CD14-positive monocyte (primary cell): Measurements from ENCODE around the gene PLA2G2F. TPM values are rescaled to one million over a fixed set of nuclear protein-coding genes. Genes with fewer than 3 reads are reported as not detected.

Experiments used
- DNase-seq, 3 donors: peaks; one replicate each; pipeline ENCODE4 v3.0.0-alpha.2; 2011 to 2022
- H2AFZ ChIP-seq: 2 replicates; pipeline ENCODE4 v1.6.0; 2012; ENCODE audit warnings: mild to moderate bottlenecking, low read depth, low read length, inconsistent platforms; ENCODE audit not compliant: insufficient read depth, poor library complexity, severe bottlenecking
- H3K27ac ChIP-seq, 2 donors: 1 replicate in 1 of 2; 2 replicates in 1 of 2; pipeline ENCODE4 v1.5.1; 2012 to 2013; ENCODE audit warnings: low read length in 2 of 2, control low read depth in 1 of 2, inconsistent platforms in 1 of 2, low read depth in 1 of 2, mild to moderate bottlenecking in 1 of 2
- H3K27me3 ChIP-seq, 2 donors: one replicate each; pipeline versions ENCODE4 v1.6.0 to v1.6.1; 2011 to 2013; ENCODE audit warnings: low read length in 2 of 2; ENCODE audit not compliant: control insufficient read depth in 2 of 2, insufficient read depth in 2 of 2
- H3K36me3 ChIP-seq, 2 donors: replicated peaks in 1 of 2; 1 replicate in 1 of 2; 2 replicates in 1 of 2; pipeline versions ENCODE4 v1.5.1 to v1.6.1; 2012 to 2013; ENCODE audit warnings: low read length in 2 of 2, control low read depth in 1 of 2, inconsistent platforms in 1 of 2, mild to moderate bottlenecking in 1 of 2; ENCODE audit not compliant: insufficient read depth in 2 of 2, control insufficient read depth in 1 of 2
- H3K4me1 ChIP-seq, 2 donors: 1 replicate in 1 of 2; 2 replicates in 1 of 2; pipeline versions ENCODE4 v1.5.1 to v1.6.1; 2012 to 2013; ENCODE audit warnings: low read length in 2 of 2, control low read depth in 1 of 2, inconsistent platforms in 1 of 2, mild to moderate bottlenecking in 1 of 2, moderate library complexity in 1 of 2; ENCODE audit not compliant: insufficient read depth in 2 of 2, control insufficient read depth in 1 of 2
- H3K4me2 ChIP-seq: replicated peaks from 2 replicates; pipeline ENCODE3; 2012; ENCODE audit warnings: low read length, moderate library complexity, mild to moderate bottlenecking; ENCODE audit not compliant: poor library complexity, severe bottlenecking; ENCODE audit errors: extremely low read depth
- H3K4me3 ChIP-seq, 3 experiments: fragments of 200-600 bp in 1 of 3; sonication (generic) in 1 of 3; replicated peaks in 1 of 3; 1 replicate in 2 of 3; 2 replicates in 1 of 3; pipeline ENCODE4 v1.5.1; 2011 to 2013; ENCODE audit warnings: low read length in 3 of 3, mild to moderate bottlenecking in 3 of 3, control low read depth in 2 of 3, low read depth in 2 of 3, inconsistent platforms in 1 of 3, moderate library complexity in 1 of 3
- H3K79me2 ChIP-seq: 2 replicates; pipeline ENCODE4 v1.6.0; 2012; ENCODE audit warnings: mild to moderate bottlenecking, control low read depth, inconsistent platforms, low read length, moderate library complexity; ENCODE audit not compliant: insufficient read depth
- H3K9ac ChIP-seq: 2 replicates; pipeline ENCODE4 v1.6.0; 2017; ENCODE audit warnings: low read length, mild to moderate bottlenecking; ENCODE audit not compliant: insufficient read depth, poor library complexity, severe bottlenecking
- H3K9me3 ChIP-seq, 2 donors: replicated peaks in 1 of 2; 1 replicate in 1 of 2; 2 replicates in 1 of 2; pipeline versions ENCODE4 v1.5.1 to v1.6.1; 2012 to 2013; ENCODE audit warnings: low read length in 2 of 2, control low read depth in 1 of 2; ENCODE audit not compliant: control insufficient read depth in 1 of 2, insufficient read depth in 1 of 2
- H4K20me1 ChIP-seq: 2 replicates; pipeline ENCODE4 v1.6.0; 2012; ENCODE audit warnings: mild to moderate bottlenecking, low read length, control low read depth, moderate library complexity; ENCODE audit not compliant: insufficient read depth
- H3K27ac Mint-ChIP-seq, 7 donors: one replicate each; pipeline ENCODE4 v1.8.0; 2020; ENCODE audit warnings: mild to moderate bottlenecking in 7 of 7, mixed read lengths in 7 of 7, moderate library complexity in 6 of 7, inconsistent platforms in 2 of 7
- H3K27me3 Mint-ChIP-seq, 3 donors: one replicate each; pipeline ENCODE4 v1.8.0; 2021 to 2022; ENCODE audit warnings: low read depth in 3 of 3, mild to moderate bottlenecking in 3 of 3, mixed read lengths in 3 of 3, moderate library complexity in 3 of 3, inconsistent platforms in 1 of 3
- H3K36me3 Mint-ChIP-seq, 2 donors: one replicate each; pipeline ENCODE4 v1.8.0; 2020; ENCODE audit warnings: mixed read lengths in 2 of 2, inconsistent platforms in 1 of 2, mild to moderate bottlenecking in 1 of 2
- H3K4me1 Mint-ChIP-seq: one replicate; pipeline ENCODE4 v1.8.0; 2020; ENCODE audit warnings: mild to moderate bottlenecking, mixed read lengths
- H3K4me3 Mint-ChIP-seq, 2 donors: one replicate each; pipeline ENCODE4 v1.8.0; 2020; ENCODE audit warnings: mild to moderate bottlenecking in 2 of 2, mixed read lengths in 2 of 2, moderate library complexity in 1 of 2
- H3K9me3 Mint-ChIP-seq, 7 donors: one replicate each; pipeline ENCODE4 v1.8.0; 2020 to 2022; ENCODE audit warnings: mixed read lengths in 7 of 7, mild to moderate bottlenecking in 6 of 7, moderate library complexity in 6 of 7, inconsistent platforms in 2 of 7
- WGBS: methylation state at CpG from one replicate; pipeline ENCODE4 v1.1.5; 2013; ENCODE audit warnings: missing lambda C conversion rate; ENCODE audit not compliant: insufficient coverage; 5-methylcytosine and 5-hydroxymethylcytosine counted together
- intact Hi-C, 2 donors: fragments of 100-400 bp; cut with micrococcal nuclease; formaldehyde crosslinking; loops; one replicate each; pipeline versions ENCODE4 v1.15.0 to v1.15.1; 2023
- polyA plus RNA-seq, 3 donors: library from polyadenylated mRNA; depleted of rRNA in 1 of 3; unstranded in 2 of 3; stranded (reverse) in 1 of 3; fragments of 300-500 nt in 2 of 3; fragments of >200 nt in 1 of 3; fragmentation: Illumina TruSeq in 2 of 3; gene quantifications; 1 replicate in 2 of 3; 2 replicates in 1 of 3; pipeline ENCODE4 v1.2.3, GENCODE V29; 2012 to 2021
- TF ChIP-seq, protein P1 (sequence below): fragments of 200-600 bp; IDR thresholded peaks from one replicate; pipeline ENCODE4 v1.8.0; 2022; ENCODE audit warnings: antibody characterized with exemption, mild to moderate bottlenecking

The PLA2G2F gene
- polyA plus RNA-seq, 3 donors = not detected

GRCh38 chr1:20090119-20090518 lies 49.0 kb upstream of the PLA2G2F start:
- peaks cover 9% of the 10 kb centered on the region for H3K4me1 Mint-ChIP-seq
- H3K9me3 Mint-ChIP-seq = peaks cover 0 to 8% (median 2%) of the 10 kb centered on the region in 7 donors
- Histone ChIP-seq H3K4me2 (no peak overlapping the region), H3K79me2 (no peaks in the 10 kb centered on the region), H3K9ac (no peak overlapping the region), H3K27ac (no peak overlapping the region), H3K36me3 (no peaks in the 10 kb centered on the region), H3K4me1 (peaks cover 6 to 10% of the 10 kb centered on the region in 2 donors), H3K27me3 (no peaks in the 10 kb centered on the region), H3K4me3 (no peak overlapping the region), H4K20me1 (no peaks in the 10 kb centered on the region), H2AFZ (no peak overlapping the region), H3K9me3 (peaks cover 0 to 3% of the 10 kb centered on the region in 2 donors)
- no peak for DNase-seq
- TF ChIP-seq, protein P1, sequence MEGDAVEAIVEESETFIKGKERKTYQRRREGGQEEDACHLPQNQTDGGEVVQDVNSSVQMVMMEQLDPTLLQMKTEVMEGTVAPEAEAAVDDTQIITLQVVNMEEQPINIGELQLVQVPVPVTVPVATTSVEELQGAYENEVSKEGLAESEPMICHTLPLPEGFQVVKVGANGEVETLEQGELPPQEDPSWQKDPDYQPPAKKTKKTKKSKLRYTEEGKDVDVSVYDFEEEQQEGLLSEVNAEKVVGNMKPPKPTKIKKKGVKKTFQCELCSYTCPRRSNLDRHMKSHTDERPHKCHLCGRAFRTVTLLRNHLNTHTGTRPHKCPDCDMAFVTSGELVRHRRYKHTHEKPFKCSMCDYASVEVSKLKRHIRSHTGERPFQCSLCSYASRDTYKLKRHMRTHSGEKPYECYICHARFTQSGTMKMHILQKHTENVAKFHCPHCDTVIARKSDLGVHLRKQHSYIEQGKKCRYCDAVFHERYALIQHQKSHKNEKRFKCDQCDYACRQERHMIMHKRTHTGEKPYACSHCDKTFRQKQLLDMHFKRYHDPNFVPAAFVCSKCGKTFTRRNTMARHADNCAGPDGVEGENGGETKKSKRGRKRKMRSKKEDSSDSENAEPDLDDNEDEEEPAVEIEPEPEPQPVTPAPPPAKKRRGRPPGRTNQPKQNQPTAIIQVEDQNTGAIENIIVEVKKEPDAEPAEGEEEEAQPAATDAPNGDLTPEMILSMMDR = no peak
- no peak overlapping the region for H3K27ac Mint-ChIP-seq
- no peaks in the 10 kb centered on the region for H3K36me3 Mint-ChIP-seq
- intact Hi-C loops = no loop called here
- H3K4me3 Mint-ChIP-seq = no peak overlapping the region
- WGBS = 81% methylated on average over 3 of the region's 3 CpGs
- peaks cover 9 to 15% (median 13%) of the 10 kb centered on the region in 3 donors for H3K27me3 Mint-ChIP-seq

- Mint-ChIP-seq H3K4me1 (peaks cover 9% of the 10 kb centered on the region), H3K27me3 (peaks cover 9 to 15% (median 13%) of the 10 kb centered on the region in 3 donors), H3K36me3 (no peaks in the 10 kb centered on the region), H3K9me3 (peaks cover 0 to 8% (median 2%) of the 10 kb centered on the region in 7 donors), H3K27ac (no peak overlapping the region), H3K4me3 (no peak overlapping the region)
- H3K4me1 ChIP-seq = peaks cover 6 to 10% of the 10 kb centered on the region in 2 donors
- no peak overlapping the region for H3K4me2 ChIP-seq
- H4K20me1 ChIP-seq = no peaks in the 10 kb centered on the region
- 91% methylated on average over 5 of the region's 6 CpGs for WGBS
- peaks cover 0 to 3% of the 10 kb centered on the region in 2 donors for H3K9me3 ChIP-seq
- no peaks in the 10 kb centered on the region for H3K36me3 ChIP-seq
- H3K27ac ChIP-seq = no peak overlapping the region
- H2AFZ ChIP-seq = no peak overlapping the region
- intact Hi-C loops = no loop called here
- H3K4me3 ChIP-seq = no peak overlapping the region
- DNase-seq = no peak
- no peaks in the 10 kb centered on the region for H3K27me3 ChIP-seq
- no peaks in the 10 kb centered on the region for H3K79me2 ChIP-seq
- TF ChIP-seq, protein P1 = no peak
- no peak overlapping the region for H3K9ac ChIP-seq
Measured at GRCh38 chr1:20090641-20091040, 48.5 kb upstream of the PLA2G2F start.
